TTC549 (cell line): Measurements from ENCODE around the gene PLXNC1.

Experiments
- FAIRE-seq: peaks from 2 replicates; lab custom pipeline; 2012; peaks lifted over from hg19 to GRCh38; lab: Jason Lieb, UNC

PLXNC1 gene

GRCh38 chr12:94206886-94207285 is 58.5 kb downstream of the PLXNC1 start:
- FAIRE-seq, result no peak

GRCh38 chr12:94207467-94207848 is 59.1 kb downstream of the PLXNC1 start:
- no peak for FAIRE-seq

- FAIRE-seq, result no peak
Observed at GRCh38 chr12:94207849-94208621, 59.7 kb downstream of the PLXNC1 start.

GRCh38 chr12:94208622-94208966 is 60.2 kb downstream of the PLXNC1 start:
- no peak for FAIRE-seq

GRCh38 chr12:94209240-94209639 is 60.9 kb downstream of the PLXNC1 start:
- FAIRE-seq, result no peak

- no peak for FAIRE-seq
Observed at GRCh38 chr12:94211021-94211420, 62.6 kb downstream of the PLXNC1 start.

GRCh38 chr12:94218233-94218632 is 69.9 kb downstream of the PLXNC1 start:
- no peak for FAIRE-seq

GRCh38 chr12:94219622-94220302 is 71.4 kb downstream of the PLXNC1 start:
- no peak for FAIRE-seq

GRCh38 chr12:94220804-94221203 is 72.4 kb downstream of the PLXNC1 start:
- FAIRE-seq, result no peak

GRCh38 chr12:94222351-94223084 is 74.1 kb downstream of the PLXNC1 start:
- no peak for FAIRE-seq

- FAIRE-seq, result no peak
Observed at GRCh38 chr12:94223842-94224241, 75.5 kb downstream of the PLXNC1 start.

- no peak for FAIRE-seq
Observed at GRCh38 chr12:94225506-94225905, 77.1 kb downstream of the PLXNC1 start.

- no peak for FAIRE-seq
Observed at GRCh38 chr12:94225947-94226630, 77.7 kb downstream of the PLXNC1 start.

- no peak for FAIRE-seq
Observed at GRCh38 chr12:94227066-94227465, 78.7 kb downstream of the PLXNC1 start.

GRCh38 chr12:94228488-94228907 is 80.1 kb downstream of the PLXNC1 start:
- FAIRE-seq, result no peak

GRCh38 chr12:94229902-94230301 is 81.5 kb downstream of the PLXNC1 start:
- no peak for FAIRE-seq

GRCh38 chr12:94230357-94230905 is 82.1 kb downstream of the PLXNC1 start:
- FAIRE-seq, result no peak

GRCh38 chr12:94231709-94232108 is 83.3 kb downstream of the PLXNC1 start:
- no peak for FAIRE-seq

GRCh38 chr12:94235848-94236247 is 87.5 kb downstream of the PLXNC1 start:
- FAIRE-seq, result no peak

GRCh38 chr12:94239332-94239993 is 91.1 kb downstream of the PLXNC1 start:
- no peak for FAIRE-seq

- no peak for FAIRE-seq
Observed at GRCh38 chr12:94240171-94240570, 91.8 kb downstream of the PLXNC1 start.

GRCh38 chr12:94242901-94243300 is 94.5 kb downstream of the PLXNC1 start:
- FAIRE-seq, result no peak
